Sigmoid colon (tissue), 3 donors: Measurements from ENCODE around the gene BTBD9.

Source experiments
- POLR2A ChIP-seq, 2 donors: fragments of 450-650 bp; IDR thresholded peaks; one replicate each; pipeline ENCODE4 v1.6.1; 2016; ENCODE audit warnings: antibody characterized with exemption in 2 of 2, mild to moderate bottlenecking in 2 of 2, moderate library complexity in 2 of 2
- TF ChIP-seq, protein P1 (sequence below), 4 experiments: fragments of 450-650 bp in 3 of 4; fragments of 200-600 bp in 1 of 4; IDR thresholded peaks; one replicate each; pipeline ENCODE4 v1.5.1; 2016 to 2019; ENCODE audit warnings: antibody characterized with exemption in 4 of 4, mild to moderate bottlenecking in 3 of 4, moderate library complexity in 2 of 4

DNA sequence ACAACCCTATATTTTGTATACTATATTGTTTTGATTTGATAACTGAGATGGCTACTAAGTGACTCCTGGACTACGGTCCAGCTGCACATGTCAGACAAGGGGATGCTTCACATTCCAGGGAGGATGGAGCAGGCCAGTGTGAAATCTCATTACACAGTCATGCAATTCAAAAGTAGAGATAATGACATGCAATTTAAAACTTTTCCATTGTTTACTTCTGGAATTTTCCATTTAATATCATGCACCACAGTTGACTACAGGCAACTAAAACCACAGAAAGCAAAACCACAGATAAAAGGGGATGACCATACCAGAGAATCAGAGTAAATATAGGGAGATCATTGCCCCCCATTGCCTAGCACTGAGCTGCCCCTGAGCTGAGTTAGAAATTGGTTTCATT, 366.4 kb downstream of the BTBD9 start:
- TF ChIP-seq, protein P1, sequence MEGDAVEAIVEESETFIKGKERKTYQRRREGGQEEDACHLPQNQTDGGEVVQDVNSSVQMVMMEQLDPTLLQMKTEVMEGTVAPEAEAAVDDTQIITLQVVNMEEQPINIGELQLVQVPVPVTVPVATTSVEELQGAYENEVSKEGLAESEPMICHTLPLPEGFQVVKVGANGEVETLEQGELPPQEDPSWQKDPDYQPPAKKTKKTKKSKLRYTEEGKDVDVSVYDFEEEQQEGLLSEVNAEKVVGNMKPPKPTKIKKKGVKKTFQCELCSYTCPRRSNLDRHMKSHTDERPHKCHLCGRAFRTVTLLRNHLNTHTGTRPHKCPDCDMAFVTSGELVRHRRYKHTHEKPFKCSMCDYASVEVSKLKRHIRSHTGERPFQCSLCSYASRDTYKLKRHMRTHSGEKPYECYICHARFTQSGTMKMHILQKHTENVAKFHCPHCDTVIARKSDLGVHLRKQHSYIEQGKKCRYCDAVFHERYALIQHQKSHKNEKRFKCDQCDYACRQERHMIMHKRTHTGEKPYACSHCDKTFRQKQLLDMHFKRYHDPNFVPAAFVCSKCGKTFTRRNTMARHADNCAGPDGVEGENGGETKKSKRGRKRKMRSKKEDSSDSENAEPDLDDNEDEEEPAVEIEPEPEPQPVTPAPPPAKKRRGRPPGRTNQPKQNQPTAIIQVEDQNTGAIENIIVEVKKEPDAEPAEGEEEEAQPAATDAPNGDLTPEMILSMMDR (IDR thresholded peaks at IDR 0.05), result no peak
- TF ChIP-seq POLR2A (IDR thresholded peaks at IDR 0.05), result no peak
